Central memory CD4-positive, alpha-beta T cell (primary cell): ENCODE results near the gene ZDHHC7.
A peak's percentile ranks its signal among the peaks of the same experiment; 100 is the strongest.
"Not testable (repeated sequence)": the region's sequence is repeated elsewhere in the genome, so short reads cannot be mapped to it uniquely, and the experiment has no call there.

ENCODE experiments used
- DNase-seq: peaks from one replicate; pipeline ENCODE4 v3.0.0; 2022

The ZDHHC7 gene

GRCh38 chr16:84959784-84960417, 51.4 kb downstream of the ZDHHC7 start:
- DNase-seq: no peak

DNA sequence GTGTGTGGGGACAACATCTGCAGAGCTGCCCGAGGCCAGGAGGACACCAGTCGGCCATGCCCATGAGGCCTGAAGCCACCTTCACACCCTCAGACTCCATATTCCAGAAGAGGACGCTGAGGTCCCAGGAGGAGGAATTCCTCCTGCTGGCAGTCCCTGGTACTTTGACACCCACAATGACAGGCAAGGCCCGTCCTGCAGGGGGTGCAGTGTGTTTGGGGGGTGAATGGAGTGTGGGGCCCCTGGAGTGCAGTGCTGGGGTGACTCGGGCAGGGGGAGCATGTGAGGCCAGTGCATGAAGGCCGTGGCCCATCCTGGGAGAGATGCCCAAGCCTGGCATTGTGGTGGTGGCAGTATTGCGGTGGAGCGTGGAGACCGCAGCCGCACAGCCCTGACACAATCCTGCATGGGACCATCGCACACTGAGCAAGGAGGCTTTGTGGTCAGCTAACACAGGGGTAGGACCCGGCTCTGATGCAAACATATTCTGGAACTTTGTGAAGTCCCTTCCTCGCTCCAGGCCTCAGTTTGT, 52.2 kb downstream of the ZDHHC7 start:
- DNase-seq: no peak

- no peak for DNase-seq
Observed at GRCh38 chr16:84957792-84958191, 53.5 kb downstream of the ZDHHC7 start.

DNA sequence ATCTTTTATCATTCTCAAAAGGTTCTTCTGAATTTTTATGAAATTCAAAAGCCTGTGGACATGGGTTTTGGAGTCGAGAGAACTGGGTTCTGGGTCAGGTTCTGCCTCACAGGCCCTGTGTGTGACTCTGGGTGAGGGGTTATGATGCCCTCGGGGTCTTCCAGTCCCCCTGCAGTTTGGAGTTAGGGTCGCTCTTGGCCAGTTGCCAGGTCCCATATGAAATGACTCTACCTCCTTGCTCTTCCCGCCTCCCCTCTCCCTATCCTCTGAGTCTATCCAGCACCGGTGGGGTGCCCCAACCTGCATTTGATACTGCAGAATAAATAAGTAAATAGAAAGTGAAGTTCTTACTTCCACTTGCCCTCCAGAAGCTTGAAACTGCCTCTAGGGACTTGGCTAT, 54.1 kb downstream of the ZDHHC7 start:
- no peak for DNase-seq

- no peak for DNase-seq
Observed at GRCh38 chr16:84955427-84955826, 55.9 kb downstream of the ZDHHC7 start.

DNA sequence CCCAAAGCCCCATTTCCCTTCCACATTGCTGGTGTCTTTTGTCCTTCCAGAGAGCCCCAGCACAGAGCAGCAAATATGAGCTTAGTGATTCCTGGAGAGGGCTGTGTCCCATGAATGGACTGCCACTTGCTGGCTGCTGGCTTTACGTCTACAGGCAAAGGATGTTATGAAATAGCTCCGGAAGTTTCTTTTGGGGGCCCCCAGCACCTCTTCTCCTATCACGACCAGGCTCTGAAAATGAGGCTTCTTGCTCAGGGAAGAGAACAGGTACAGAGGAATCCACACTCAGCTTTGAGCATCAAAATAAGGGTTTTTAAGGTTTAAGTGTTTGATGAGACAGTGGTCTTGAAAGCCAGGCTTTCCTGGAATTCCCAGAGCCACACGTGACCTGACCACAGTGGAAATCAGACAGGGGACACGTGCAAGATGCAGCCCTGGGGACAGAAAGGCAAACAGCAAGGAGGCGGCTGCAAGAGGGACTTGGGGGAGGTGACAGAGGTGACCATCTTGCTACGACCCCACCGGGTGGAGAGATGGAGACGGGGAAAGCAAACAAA, 58.1 kb downstream of the ZDHHC7 start:
- no peak for DNase-seq

GRCh38 chr16:84952335-84953189, 58.8 kb downstream of the ZDHHC7 start:
- DNase-seq: peak; percentile 67

GRCh38 chr16:84950906-84951305, 60.4 kb downstream of the ZDHHC7 start:
- no peak for DNase-seq

DNA sequence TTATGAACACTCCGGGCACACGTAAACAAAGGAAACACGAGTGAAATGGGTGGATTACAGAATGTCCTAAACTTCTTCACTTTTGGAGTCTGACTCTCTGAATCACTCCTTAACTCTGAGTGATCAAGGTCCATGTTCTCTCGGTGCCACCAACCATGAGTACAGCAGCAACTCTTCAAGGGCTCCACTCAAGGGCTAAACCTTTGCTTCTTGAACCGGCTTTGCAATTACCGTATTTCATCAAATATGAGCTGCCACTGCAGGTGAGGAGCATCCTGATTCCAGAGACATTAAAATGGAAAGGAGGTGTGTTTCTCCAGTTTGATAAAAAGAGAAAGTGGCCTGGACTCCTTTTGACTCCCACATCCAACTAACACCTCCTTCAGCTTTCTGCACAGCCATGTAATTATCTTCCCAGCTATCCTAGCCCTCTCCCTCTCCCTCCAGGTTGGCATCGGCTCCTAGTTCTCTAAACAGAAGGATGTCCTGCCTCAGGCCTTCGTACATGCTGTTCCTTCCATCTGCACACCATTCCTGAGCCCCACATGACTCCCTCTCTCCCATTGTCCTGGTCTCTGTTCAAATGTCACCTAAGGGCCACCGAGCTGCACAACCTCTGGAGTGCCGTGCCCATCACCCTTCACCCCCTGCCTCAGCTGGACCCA, 61.4 kb downstream of the ZDHHC7 start:
- DNase-seq: no peak

DNA sequence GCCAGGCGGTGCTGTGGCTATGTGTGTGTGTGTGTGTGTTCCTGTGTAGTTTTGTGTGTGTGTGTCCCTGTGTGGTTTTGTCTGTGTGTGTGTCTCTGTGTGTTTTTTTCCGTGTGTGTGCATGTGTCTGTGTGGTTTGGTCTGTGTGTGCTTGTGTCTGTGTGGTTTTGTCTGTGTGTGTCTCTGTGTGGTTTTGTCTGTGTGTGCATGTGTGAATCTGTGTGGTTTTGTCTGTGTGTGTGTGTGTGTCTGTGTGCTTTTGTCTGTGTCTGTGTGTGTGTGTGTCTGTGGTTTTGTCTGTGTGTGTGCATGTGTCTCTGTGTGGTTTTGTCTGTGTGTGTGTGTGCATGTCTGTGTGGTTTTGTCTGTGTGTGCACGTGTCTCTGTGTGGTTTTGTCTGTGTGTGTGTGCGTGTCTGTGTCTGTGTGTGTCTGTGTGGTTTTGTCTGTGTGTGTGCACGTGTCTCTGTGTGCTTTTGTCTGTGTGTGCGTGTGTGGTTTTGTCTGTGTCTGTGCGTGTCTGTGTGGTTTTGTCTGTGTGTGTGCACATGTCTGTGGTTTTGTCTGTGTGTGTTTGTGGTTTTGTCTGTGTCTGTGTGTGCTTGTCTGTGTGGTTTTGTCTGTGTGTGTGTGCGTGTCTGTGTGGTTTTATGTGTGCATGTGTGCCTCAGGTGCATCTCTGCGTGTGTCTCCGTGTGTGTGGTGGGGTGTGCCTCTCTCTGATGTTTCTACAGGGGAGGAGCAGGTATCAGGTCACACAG, 62.3 kb downstream of the ZDHHC7 start:
- DNase-seq: no peak

DNA sequence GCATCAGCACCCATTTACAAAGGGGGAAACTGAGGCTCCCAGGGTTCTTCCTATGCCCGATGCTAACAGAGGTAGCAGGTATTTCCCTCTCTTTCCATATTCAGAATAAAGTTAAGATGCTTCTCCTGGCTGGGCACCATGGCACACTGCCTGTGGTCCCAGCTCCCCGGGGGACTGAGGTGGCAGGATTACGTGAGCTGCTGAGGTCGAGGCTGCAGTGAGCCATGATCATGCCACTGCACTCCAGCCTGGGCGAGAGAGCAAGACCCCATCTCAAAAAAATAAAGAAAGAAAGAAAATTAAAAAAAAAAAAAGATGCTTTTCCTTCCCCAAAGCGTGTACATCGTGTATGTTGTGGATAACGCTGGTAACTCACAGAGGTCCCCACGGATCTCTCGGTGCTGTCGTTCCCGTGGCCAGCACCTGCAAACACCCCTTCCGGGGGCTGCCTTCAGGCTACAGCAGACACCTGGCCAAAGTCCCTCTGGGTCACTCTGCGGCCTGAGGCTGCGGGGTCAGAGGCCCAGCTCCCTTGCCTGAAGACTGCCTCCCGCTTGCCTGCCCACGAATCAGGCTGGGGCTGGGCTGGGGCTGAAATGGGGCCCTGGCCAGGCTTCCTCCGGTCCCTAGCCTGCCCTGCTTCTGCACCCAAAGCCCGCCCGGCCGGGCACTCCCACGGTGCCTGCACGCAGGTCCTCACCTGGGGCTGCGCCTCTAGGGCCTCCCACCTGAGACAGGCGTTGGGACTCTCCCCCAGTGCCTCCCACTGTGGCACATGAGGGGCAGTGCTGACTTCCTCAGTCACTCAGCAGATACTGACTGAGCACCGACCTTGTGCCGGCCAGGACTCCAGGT, 63.1 kb downstream of the ZDHHC7 start:
- DNase-seq: no peak

GRCh38 chr16:84947022-84947421, 64.3 kb downstream of the ZDHHC7 start:
- no peak for DNase-seq

GRCh38 chr16:84943620-84944019, 67.7 kb downstream of the ZDHHC7 start:
- DNase-seq: no peak

GRCh38 chr16:84942786-84943185, 68.5 kb downstream of the ZDHHC7 start:
- no peak for DNase-seq

GRCh38 chr16:84941921-84942320, 69.4 kb downstream of the ZDHHC7 start:
- no peak for DNase-seq

DNA sequence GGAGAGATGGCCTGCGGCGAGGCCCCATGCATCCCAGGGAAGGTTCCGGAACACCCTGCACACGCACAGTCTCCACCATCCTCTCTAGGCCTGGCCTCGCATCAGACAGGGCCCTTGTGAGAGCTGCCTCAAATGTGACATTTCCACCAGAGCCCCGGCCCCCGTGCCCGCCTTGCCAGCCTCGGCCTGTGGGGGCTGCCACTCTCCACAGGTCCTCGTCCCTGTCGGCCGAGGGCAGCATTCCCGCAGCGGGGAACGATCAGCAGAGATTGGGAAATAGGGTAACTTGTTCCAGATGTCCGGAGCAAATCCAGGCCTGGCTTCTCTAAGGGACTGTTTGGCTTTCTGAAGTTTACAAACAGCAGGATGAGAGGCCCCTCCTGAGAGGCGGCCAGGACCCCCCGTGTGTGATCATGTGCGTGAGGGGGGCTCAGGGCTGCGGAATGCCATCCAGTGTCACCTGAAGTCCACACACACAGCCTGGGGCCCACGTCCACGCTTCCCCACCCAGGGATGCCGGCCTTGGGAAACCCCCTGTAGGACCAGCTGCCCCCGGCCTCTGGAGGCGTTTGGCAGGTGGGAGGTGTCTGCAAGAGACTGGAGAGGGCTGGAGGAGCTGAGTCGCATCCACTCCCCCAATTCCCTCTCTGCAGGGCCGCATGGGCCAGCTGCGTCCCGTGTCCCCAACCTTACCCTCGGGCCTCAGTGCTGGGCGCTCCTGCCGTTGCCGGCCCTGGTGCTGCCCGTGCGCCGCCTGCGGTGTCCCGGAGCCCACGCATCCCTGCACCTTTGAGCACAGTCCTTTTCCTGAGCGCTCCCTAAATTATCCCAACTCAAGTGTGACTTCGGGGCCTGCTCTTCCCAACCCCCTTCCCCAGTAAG, 70.4 kb downstream of the ZDHHC7 start:
- no peak for DNase-seq

DNA sequence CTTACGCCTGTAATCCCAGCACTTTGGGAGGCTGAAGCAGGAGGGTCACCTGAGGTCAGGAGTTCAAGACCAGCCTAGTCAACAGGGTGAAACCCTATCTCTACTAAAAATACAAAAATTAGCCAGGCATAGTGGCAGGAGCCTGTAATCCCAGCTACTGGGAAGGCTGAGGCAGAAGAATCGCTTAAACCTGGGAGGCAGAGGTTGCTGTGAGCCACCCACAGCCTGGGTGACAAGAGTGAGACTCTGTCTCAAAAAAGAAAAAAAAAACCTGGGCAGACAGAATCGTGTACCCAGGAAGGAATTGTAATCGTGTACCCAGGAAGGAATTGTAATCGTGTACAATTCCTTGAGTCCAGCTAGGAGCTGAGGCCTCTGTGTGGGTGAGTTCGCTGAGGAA, 72.7 kb downstream of the ZDHHC7 start:
- not testable (repeated sequence) for DNase-seq

- DNase-seq: no peak
Observed at GRCh38 chr16:84937196-84938005, 73.9 kb downstream of the ZDHHC7 start.
